DND-41 (cell line): ENCODE measurements around the gene PTPRA.

Experiments used
- ATAC-seq: fragments of 200-7000 bp; cut with Tn5 transposase; 3 replicates; pipeline ENCODE4 v1.9.1; 2021; ENCODE audit warnings: low read depth; ENCODE audit not compliant: insufficient read depth
- DNase-seq: peaks from one replicate; pipeline ENCODE4 v3.0.0-alpha.2; 2020
- H2AFZ ChIP-seq: 2 replicates; pipeline ENCODE4 v1.6.0; 2012; ENCODE audit warnings: low read depth, low read length
- H3K27ac ChIP-seq: 2 replicates; pipeline ENCODE4 v1.5.1; 2012; ENCODE audit warnings: low read length, inconsistent platforms
- H3K27me3 ChIP-seq: fragments of 200-600 bp; sonication (generic); 2 replicates; pipeline ENCODE4 v1.6.0; 2012; ENCODE audit warnings: low read length, mild to moderate bottlenecking, inconsistent platforms; ENCODE audit not compliant: insufficient read depth, poor library complexity
- H3K36me3 ChIP-seq: 2 replicates; pipeline ENCODE4 v1.5.1; 2012; ENCODE audit warnings: low read length, inconsistent platforms; ENCODE audit not compliant: insufficient read depth
- H3K4me1 ChIP-seq: 2 replicates; pipeline ENCODE4 v1.5.1; 2012; ENCODE audit warnings: mild to moderate bottlenecking, low read length; ENCODE audit not compliant: insufficient read depth
- H3K4me2 ChIP-seq: 2 replicates; pipeline ENCODE4 v1.6.0; 2012; ENCODE audit warnings: mild to moderate bottlenecking, moderate library complexity, low read length, inconsistent platforms; ENCODE audit not compliant: insufficient read depth
- H3K4me3 ChIP-seq, 2 experiments: fragments of 200-600 bp in 1 of 2; shearing (Covaris generic) in 1 of 2; 2 replicates each; pipeline ENCODE4 v1.5.1; 2012 to 2016; ENCODE audit warnings: inconsistent platforms in 2 of 2, low read length in 2 of 2, mild to moderate bottlenecking in 2 of 2, low read depth in 1 of 2, moderate library complexity in 1 of 2
- H3K79me2 ChIP-seq: 2 replicates; pipeline ENCODE4 v1.6.0; 2012; ENCODE audit warnings: low read length, inconsistent platforms; ENCODE audit not compliant: insufficient read depth
- H3K9ac ChIP-seq: 2 replicates; pipeline ENCODE4 v1.6.0; 2012; ENCODE audit warnings: low read depth, mild to moderate bottlenecking, inconsistent platforms, low read length, moderate library complexity
- H3K9me3 ChIP-seq: 2 replicates; pipeline ENCODE4 v1.5.1; 2012; ENCODE audit warnings: low read length, moderate library complexity, mild to moderate bottlenecking, inconsistent platforms; ENCODE audit not compliant: insufficient read depth, severe bottlenecking
- H4K20me1 ChIP-seq: 2 replicates; pipeline ENCODE4 v1.6.0; 2012; ENCODE audit warnings: low read length; ENCODE audit not compliant: insufficient read depth
- CTCF ChIP-seq: IDR thresholded peaks from 2 replicates; pipeline ENCODE4 v1.5.1; 2012; ENCODE audit warnings: borderline replicate concordance, low read length, moderate library complexity, mild to moderate bottlenecking; ENCODE audit not compliant: poor library complexity, severe bottlenecking; ENCODE audit errors: extremely low read depth
- EZH2 ChIP-seq: IDR thresholded peaks from 3 replicates; pipeline ENCODE4 v1.6.1; 2012; ENCODE audit warnings: borderline replicate concordance, low read depth, mild to moderate bottlenecking, moderate library complexity, low read length, inconsistent platforms; ENCODE audit not compliant: severe bottlenecking

The PTPRA gene

GRCh38 chr20:3082955-3083952, 210.0 kb downstream of the PTPRA start:
- Histone ChIP-seq H3K79me2 (no peaks in the 10 kb centered on the region), H4K20me1 (no peaks in the 10 kb centered on the region; the same call in none of the 2 replicates), H3K27me3 (no peaks in the 10 kb centered on the region), H3K9ac (no peak overlapping the region), H2AFZ (no peak overlapping the region), H3K4me2 (no peak overlapping the region), H3K4me3 (no peak overlapping the region), H3K4me1 (no peaks in the 10 kb centered on the region), H3K27ac (no peak overlapping the region), H3K9me3 (no peaks in the 10 kb centered on the region), H3K36me3 (no peaks in the 10 kb centered on the region)
- TF ChIP-seq EZH2, result no peak
- no peak for TF ChIP-seq CTCF
- ATAC-seq, result no peak
- DNase-seq, result no peak

GRCh38 chr20:3084283-3084985, 211.2 kb downstream of the PTPRA start, which contains the start of gene AVP:
AVP (minus strand) TSS chr20:3084724; CDS start chr20:3084674, 50 bp downstream.
- Histone ChIP-seq H3K79me2 (no peaks in the 10 kb centered on the region), H3K36me3 (no peaks in the 10 kb centered on the region), H3K4me2 (no peak within 1 kb of the TSS), H3K27me3 (no peaks in the 10 kb centered on the region), H3K9ac (no peak within 1 kb of the TSS), H3K4me1 (no peaks in the 10 kb centered on the region), H3K4me3 (no peak within 1 kb of the TSS), H3K9me3 (no peaks in the 10 kb centered on the region), H4K20me1 (no peaks in the 10 kb centered on the region; the same call in none of the 2 replicates), H2AFZ (no peak within 1 kb of the TSS), H3K27ac (no peak within 1 kb of the TSS)
- TF ChIP-seq CTCF (no peak), EZH2 (no peak)
- ATAC-seq (no peak), DNase-seq (no peak)

GRCh38 chr20:3084986-3085360, 211.7 kb downstream of the PTPRA start:
- H3K4me1 ChIP-seq, result 0 out of 2 replicates have a peak, but pooled peaks cover under 1% of the 10 kb centered on the region
- H3K4me3 ChIP-seq, result no peak overlapping the region
- DNase-seq (no peak), ATAC-seq (no peak)
- H3K27ac ChIP-seq, result no peak overlapping the region
- no peak overlapping the region for H3K4me2 ChIP-seq
- no peaks in the 10 kb centered on the region for H3K9me3 ChIP-seq
- H3K9ac ChIP-seq, result no peak overlapping the region
- H3K36me3 ChIP-seq, result no peaks in the 10 kb centered on the region
- H3K79me2 ChIP-seq, result no peaks in the 10 kb centered on the region
- H2AFZ ChIP-seq, result no peak overlapping the region
- no peaks in the 10 kb centered on the region for H3K27me3 ChIP-seq
- TF ChIP-seq EZH2 (no peak), CTCF (no peak)
- no peaks in the 10 kb centered on the region; the same call in none of the 2 replicates for H4K20me1 ChIP-seq
